NB4 (cell line): ENCODE data around the gene MYMK.

Source experiments
- DNase-seq: peaks from one replicate; pipeline ENCODE4 v3.0.0; 2010; ENCODE audit warnings: low read depth
- H3K4me3 ChIP-seq: one replicate; pipeline ENCODE4 v1.5.1; 2011; ENCODE audit warnings: mild to moderate bottlenecking, low read depth, low read length, moderate library complexity
- CTCF ChIP-seq: IDR thresholded peaks from one replicate; pipeline ENCODE4 v1.5.1; 2012; ENCODE audit warnings: low read depth, low read length
- MYC ChIP-seq: IDR thresholded peaks from 2 replicates; pipeline ENCODE4 v1.6.1; 2011; ENCODE audit warnings: low read depth, low read length
- POLR2A ChIP-seq: IDR thresholded peaks from 2 replicates; pipeline ENCODE4 v1.6.1; 2011; ENCODE audit warnings: mild to moderate bottlenecking; ENCODE audit not compliant: insufficient read length; ENCODE audit errors: extremely low read depth
- TF ChIP-seq, protein P1 (sequence below): IDR thresholded peaks from 2 replicates; pipeline ENCODE4 v1.6.1; 2011; ENCODE audit warnings: low read depth, low read length

Gene MYMK

DNA sequence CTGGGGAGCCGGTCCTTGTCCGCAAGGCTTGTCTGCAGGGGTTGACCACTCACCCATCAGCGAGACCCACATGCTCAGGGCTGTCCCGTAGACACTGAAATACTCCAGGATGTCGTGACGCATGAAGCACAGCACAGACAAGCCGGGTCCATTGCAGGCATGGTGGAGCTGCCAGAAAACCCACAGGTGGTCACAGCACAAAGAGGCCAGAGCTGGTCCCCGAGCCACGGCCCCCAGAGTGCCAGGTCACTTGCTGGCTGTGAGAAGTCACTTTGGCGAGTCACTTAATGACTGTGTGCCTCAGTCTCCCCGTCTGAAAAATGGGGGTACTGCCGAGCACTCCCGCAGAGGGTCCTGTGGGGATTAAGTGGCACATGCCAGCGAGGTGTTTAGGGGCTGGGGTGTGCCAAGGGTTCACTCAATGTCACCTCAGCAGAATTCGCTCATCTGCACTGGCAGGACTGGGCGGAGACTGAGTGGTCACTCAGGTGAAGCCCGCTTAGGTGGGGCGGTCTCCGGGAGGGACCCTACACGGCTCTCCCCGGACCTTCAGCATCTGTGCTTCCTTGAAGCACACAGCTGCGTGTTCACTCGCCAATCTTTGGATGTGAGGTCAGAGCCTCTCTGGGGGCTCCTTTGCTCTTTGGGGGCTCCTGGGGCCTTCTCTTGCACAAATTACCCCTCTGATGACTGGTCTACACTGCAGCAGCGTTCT lies 4.5 kb downstream of the MYMK start:
- TF ChIP-seq, protein P1, sequence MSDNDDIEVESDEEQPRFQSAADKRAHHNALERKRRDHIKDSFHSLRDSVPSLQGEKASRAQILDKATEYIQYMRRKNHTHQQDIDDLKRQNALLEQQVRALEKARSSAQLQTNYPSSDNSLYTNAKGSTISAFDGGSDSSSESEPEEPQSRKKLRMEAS = no peak
- no peak for TF ChIP-seq CTCF
- no peak for TF ChIP-seq MYC
- TF ChIP-seq POLR2A = no peak
- H3K4me3 ChIP-seq = no peak overlapping the region
- DNase-seq = no peak

DNA sequence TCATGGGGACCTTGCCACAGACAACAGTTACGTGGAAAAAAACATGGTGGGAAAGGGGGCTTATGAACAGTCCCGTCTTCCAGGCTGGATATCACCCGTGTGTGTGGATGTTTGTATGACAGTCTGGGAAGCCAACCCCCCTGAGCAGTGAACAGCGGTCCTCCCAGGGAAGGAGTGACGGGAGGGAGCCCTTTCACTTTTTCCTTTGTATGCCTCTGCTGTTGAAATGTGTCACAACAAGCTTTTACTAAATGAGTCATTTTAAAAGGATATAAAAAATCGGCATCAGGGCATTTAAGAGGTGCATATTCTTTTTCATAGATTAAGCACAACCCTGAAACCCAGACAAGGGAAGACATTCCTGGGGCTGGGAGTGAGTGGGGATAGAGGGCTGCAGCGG lies 5.1 kb downstream of the MYMK start:
- H3K4me3 ChIP-seq = no peak overlapping the region
- TF ChIP-seq MYC (no peak), POLR2A (no peak), CTCF (no peak)
- TF ChIP-seq, protein P1 = no peak
- no peak for DNase-seq

DNA sequence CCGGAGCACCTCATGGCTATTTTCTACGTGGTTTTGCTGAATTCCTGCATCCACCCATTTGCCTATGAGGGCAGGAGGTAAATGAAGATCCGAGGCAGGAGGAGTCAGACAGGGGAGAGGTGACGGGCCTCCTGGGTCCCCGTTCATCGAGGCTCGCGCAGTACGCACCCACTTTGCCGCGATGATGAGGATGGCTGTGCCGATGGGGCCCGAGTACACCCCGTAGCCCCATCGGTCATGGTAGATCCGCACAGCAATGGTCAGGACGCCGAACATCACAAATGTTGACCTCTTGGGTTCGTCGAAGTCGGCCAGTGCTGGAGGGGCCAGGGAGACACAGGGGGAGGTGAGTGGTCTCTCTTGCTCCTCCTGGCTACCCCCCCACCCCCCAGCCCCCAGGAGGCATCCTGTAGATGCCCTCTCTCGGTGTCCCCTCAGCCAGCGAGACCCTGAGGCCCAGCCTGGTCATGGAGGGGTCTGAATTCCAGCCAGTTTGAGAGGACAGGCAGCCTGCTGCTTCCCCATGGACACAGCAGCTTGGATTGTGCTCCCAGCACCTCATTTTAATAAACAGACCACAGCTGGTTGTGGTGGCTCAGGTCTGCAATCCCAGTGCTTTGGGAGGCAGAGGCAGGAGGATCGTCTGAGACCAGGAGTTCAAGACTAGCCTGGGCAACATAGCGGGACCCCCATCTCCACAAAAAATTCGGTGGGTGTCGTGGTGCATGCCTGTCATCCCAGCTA lies 5.9 kb downstream of the MYMK start:
- H3K4me3 ChIP-seq = no peak overlapping the region
- no peak for DNase-seq
- TF ChIP-seq, protein P1 = no peak
- no peak for TF ChIP-seq CTCF
- no peak for TF ChIP-seq POLR2A
- no peak for TF ChIP-seq MYC

- no peak for DNase-seq
- no peak overlapping the region for H3K4me3 ChIP-seq
- TF ChIP-seq MYC (no peak), CTCF (no peak), POLR2A (no peak)
- TF ChIP-seq, protein P1 = no peak
Observed at GRCh38 chr9:133518200-133518599, 6.6 kb downstream of the MYMK start.

GRCh38 chr9:133517711-133518110 lies 7.0 kb downstream of the MYMK start:
- DNase-seq = no peak
- H3K4me3 ChIP-seq = no peak overlapping the region
- TF ChIP-seq MYC (no peak), CTCF (no peak), POLR2A (no peak)
- TF ChIP-seq, protein P1 = no peak

DNA sequence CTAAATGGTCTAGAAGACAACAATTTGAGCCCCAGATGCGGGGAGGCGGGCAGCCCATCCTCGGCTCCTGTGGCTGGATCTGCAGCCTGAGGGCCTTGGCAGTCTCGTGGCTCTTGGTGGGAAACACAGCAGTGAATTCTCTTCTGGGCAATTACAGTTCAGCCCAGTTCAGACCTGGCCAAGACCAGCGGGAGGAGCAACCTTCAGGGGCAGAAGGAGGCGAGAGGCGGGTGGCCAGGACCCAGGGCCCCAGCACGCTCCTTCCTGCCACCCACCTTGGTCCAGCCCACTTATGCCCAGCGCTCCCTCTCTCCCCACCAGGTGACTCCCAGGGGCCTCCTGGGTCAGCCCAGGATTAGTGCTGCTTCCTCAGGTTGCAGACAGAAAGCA lies 7.8 kb downstream of the MYMK start:
- H3K4me3 ChIP-seq = no peak overlapping the region
- DNase-seq = no peak
- TF ChIP-seq MYC (no peak), POLR2A (no peak), CTCF (no peak)
- TF ChIP-seq, protein P1 = no peak
